Sigmoid colon (tissue), 4 donors: ENCODE results near the gene VAV1.

Source experiments
- CTCF ChIP-seq, 4 experiments: fragments of 450-650 bp in 3 of 4; fragments of 200-600 bp in 1 of 4; IDR thresholded peaks; one replicate each; pipeline ENCODE4 v1.5.1; 2016 to 2019; ENCODE audit warnings: antibody characterized with exemption in 4 of 4, mild to moderate bottlenecking in 3 of 4, moderate library complexity in 2 of 4
- POLR2A ChIP-seq, 2 donors: fragments of 450-650 bp; IDR thresholded peaks; one replicate each; pipeline ENCODE4 v1.6.1; 2016; ENCODE audit warnings: antibody characterized with exemption in 2 of 2, mild to moderate bottlenecking in 2 of 2, moderate library complexity in 2 of 2
- POLR2AphosphoS5 ChIP-seq, 4 donors: sonication (generic); formaldehyde crosslinking; IDR thresholded peaks; one replicate each; pipeline ENCODE4 v1.6.1; 2017; ENCODE audit warnings: antibody characterized with exemption in 4 of 4

GRCh38 chr19:6876748-6877147, 104.2 kb downstream of the VAV1 start:
- TF ChIP-seq CTCF (IDR thresholded peaks at IDR 0.05) = no peak
- no peak for TF ChIP-seq POLR2A (IDR thresholded peaks at IDR 0.05)
- TF ChIP-seq POLR2AphosphoS5 (IDR thresholded peaks at IDR 0.05) = no peak
